Hepatocyte (in vitro differentiated cells): Measurements from ENCODE around the gene MAN2A1. TPM values are rescaled to one million over a fixed set of nuclear protein-coding genes. Genes with fewer than 3 reads are reported as not detected.

ENCODE experiments used
- DNase-seq: peaks from one replicate; pipeline ENCODE4 v3.0.0-alpha.2; 2016; ENCODE audit warnings: low spot score
- H2AFZ ChIP-seq: fragments of 200-600 bp; sonication (generic); 2 replicates; pipeline ENCODE4 v1.6.0; 2016; ENCODE audit warnings: antibody characterized with exemption, mild to moderate bottlenecking
- H3K27ac ChIP-seq: fragments of 200-600 bp; sonication (generic); 2 replicates; pipeline ENCODE4 v1.5.1; 2016; ENCODE audit warnings: mild to moderate bottlenecking
- H3K27me3 ChIP-seq: fragments of 200-600 bp; sonication (generic); 2 replicates; pipeline ENCODE4 v1.6.1; 2016
- H3K36me3 ChIP-seq: fragments of 200-600 bp; sonication (generic); replicated peaks from 2 replicates; pipeline ENCODE4 v1.5.1; 2016; ENCODE audit warnings: low read depth; ENCODE audit not compliant: insufficient read depth
- H3K4me1 ChIP-seq: fragments of 200-600 bp; sonication (generic); 2 replicates; pipeline ENCODE4 v1.5.1; 2016; ENCODE audit warnings: mild to moderate bottlenecking, moderate library complexity; ENCODE audit not compliant: insufficient read depth
- H3K4me2 ChIP-seq: fragments of 200-600 bp; sonication (generic); 2 replicates; pipeline ENCODE4 v1.6.0; 2016
- H3K4me3 ChIP-seq: fragments of 200-600 bp; sonication (generic); 2 replicates; pipeline ENCODE4 v1.5.1; 2016; ENCODE audit warnings: mild to moderate bottlenecking
- H3K79me2 ChIP-seq: fragments of 200-600 bp; sonication (generic); 2 replicates; pipeline ENCODE4 v1.6.0; 2017; ENCODE audit warnings: mild to moderate bottlenecking
- H3K9me2 ChIP-seq: fragments of 200-600 bp; sonication (generic); replicated peaks from 2 replicates; pipeline ENCODE4 v1.6.0; 2017; ENCODE audit warnings: mild to moderate bottlenecking; ENCODE audit not compliant: insufficient read depth
- H3K9me3 ChIP-seq: fragments of 200-600 bp; sonication (generic); 2 replicates; pipeline ENCODE4 v1.5.1; 2016; ENCODE audit warnings: low read depth, mild to moderate bottlenecking
- H4K20me1 ChIP-seq: fragments of 200-600 bp; sonication (generic); 2 replicates; pipeline ENCODE4 v1.6.0; 2016; ENCODE audit warnings: mild to moderate bottlenecking; ENCODE audit not compliant: insufficient read depth, poor library complexity, severe bottlenecking
- EZH2 ChIP-seq: fragments of 200-600 bp; sonication (generic); IDR thresholded peaks from 2 replicates; pipeline ENCODE4 v1.6.1; 2016; ENCODE audit warnings: antibody characterized with exemption, mild to moderate bottlenecking, borderline replicate concordance
- EZH2phosphoT487 ChIP-seq: fragments of 200-600 bp; sonication (generic); IDR thresholded peaks from one replicate; pipeline ENCODE4 v1.6.1; 2018; ENCODE audit warnings: antibody characterized with exemption, mild to moderate bottlenecking, low read depth, moderate library complexity; ENCODE audit not compliant: unreplicated experiment, severe bottlenecking
- WGBS: methylation state at CpG from one replicate; pipeline ENCODE4 v1.1.6; 2016; ENCODE audit warnings: low lambda C conversion rate; ENCODE audit errors: missing lambda C conversion rate; 5-methylcytosine and 5-hydroxymethylcytosine counted together
- polyA plus RNA-seq: library from polyadenylated mRNA; unstranded; fragments of >200 nt; fragmentation: Nextera tagmentation; extraction: Ambion mirVana; gene quantifications from 2 replicates; pipeline ENCODE4 v1.2.1, GENCODE V29; 2016
- total RNA-seq: library from RNA; depleted of rRNA; stranded (reverse); fragments of >200 nt; gene quantifications from 2 replicates; pipeline ENCODE4 v1.2.3, GENCODE V29; 2014
- TF ChIP-seq, protein P1 (sequence below): fragments of 200-600 bp; sonication (generic); IDR thresholded peaks from 2 replicates; pipeline ENCODE4 v1.5.1; 2016; ENCODE audit warnings: antibody characterized with exemption, mild to moderate bottlenecking; ENCODE audit not compliant: poor library complexity

The MAN2A1 gene
- total and polyA plus RNA-seq, 2 experiments from 2014 or later, result 31.5 to 150 TPM

DNA sequence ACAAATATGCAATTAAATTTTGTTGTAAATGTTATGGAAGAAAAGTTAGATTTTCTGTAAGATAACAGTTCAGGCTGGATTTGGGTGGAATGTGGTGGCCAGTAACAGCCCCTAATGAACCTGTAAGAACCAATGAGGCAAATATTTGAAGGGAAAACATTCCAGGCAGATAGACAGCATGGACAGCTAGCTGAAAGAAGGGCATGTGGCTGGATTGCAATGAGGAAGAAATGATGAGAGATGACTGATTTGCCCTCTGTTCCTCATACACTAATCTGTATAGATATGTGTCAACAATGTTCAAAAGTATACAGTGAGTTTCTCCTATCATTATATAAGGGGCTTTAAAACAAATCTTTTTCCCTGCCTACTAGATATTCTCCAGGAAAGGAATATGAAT is 58.8 kb downstream of the MAN2A1 start:
- no peak overlapping the region for H3K27ac ChIP-seq
- TF ChIP-seq EZH2phosphoT487 (no peak), EZH2 (no peak)
- TF ChIP-seq, protein P1, sequence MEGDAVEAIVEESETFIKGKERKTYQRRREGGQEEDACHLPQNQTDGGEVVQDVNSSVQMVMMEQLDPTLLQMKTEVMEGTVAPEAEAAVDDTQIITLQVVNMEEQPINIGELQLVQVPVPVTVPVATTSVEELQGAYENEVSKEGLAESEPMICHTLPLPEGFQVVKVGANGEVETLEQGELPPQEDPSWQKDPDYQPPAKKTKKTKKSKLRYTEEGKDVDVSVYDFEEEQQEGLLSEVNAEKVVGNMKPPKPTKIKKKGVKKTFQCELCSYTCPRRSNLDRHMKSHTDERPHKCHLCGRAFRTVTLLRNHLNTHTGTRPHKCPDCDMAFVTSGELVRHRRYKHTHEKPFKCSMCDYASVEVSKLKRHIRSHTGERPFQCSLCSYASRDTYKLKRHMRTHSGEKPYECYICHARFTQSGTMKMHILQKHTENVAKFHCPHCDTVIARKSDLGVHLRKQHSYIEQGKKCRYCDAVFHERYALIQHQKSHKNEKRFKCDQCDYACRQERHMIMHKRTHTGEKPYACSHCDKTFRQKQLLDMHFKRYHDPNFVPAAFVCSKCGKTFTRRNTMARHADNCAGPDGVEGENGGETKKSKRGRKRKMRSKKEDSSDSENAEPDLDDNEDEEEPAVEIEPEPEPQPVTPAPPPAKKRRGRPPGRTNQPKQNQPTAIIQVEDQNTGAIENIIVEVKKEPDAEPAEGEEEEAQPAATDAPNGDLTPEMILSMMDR, result no peak

DNA sequence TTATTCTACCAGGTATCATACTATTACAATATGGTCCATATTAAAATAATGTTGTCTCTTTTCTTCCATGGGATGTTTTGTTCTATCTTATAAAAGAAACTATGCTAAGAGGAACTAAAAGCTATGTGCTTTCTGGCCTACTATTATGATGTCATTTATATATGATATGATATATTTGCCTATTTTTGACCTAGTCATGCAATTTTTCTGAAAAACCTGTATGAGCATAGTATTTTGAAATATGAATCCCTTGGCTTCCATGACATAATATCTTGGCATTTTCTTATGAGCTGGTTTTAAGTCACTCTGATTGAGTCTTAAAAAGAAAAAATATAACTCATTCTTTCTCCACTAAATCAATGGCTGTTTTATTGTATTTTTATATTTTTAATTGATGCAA is 60.7 kb downstream of the MAN2A1 start:
- Histone ChIP-seq H3K9me2 (no peaks in the 10 kb centered on the region), H3K27me3 (no peaks in the 10 kb centered on the region), H3K4me2 (no peak overlapping the region), H3K9me3 (no peaks in the 10 kb centered on the region), H4K20me1 (no peaks in the 10 kb centered on the region), H2AFZ (no peak overlapping the region), H3K4me3 (no peak overlapping the region), H3K27ac (no peak overlapping the region), H3K79me2 (peaks cover 64% of the 10 kb centered on the region), H3K36me3 (no peaks in the 10 kb centered on the region), H3K4me1 (no peaks in the 10 kb centered on the region)
- TF ChIP-seq EZH2phosphoT487 (no peak), EZH2 (no peak)
- TF ChIP-seq, protein P1, result no peak
- no peak for DNase-seq

More for the DNA sequence above, 58.8 kb downstream of the MAN2A1 start:
- Histone ChIP-seq H3K4me1 (peaks cover under 1% of the 10 kb centered on the region), H2AFZ (no peak overlapping the region), H3K9me3 (no peaks in the 10 kb centered on the region), H3K36me3 (no peaks in the 10 kb centered on the region), H3K9me2 (no peaks in the 10 kb centered on the region), H3K79me2 (peaks cover 59% of the 10 kb centered on the region), H3K27me3 (no peaks in the 10 kb centered on the region), H4K20me1 (no peaks in the 10 kb centered on the region), H3K4me2 (no peak overlapping the region), H3K4me3 (no peak overlapping the region)
- DNase-seq, result no peak

DNA sequence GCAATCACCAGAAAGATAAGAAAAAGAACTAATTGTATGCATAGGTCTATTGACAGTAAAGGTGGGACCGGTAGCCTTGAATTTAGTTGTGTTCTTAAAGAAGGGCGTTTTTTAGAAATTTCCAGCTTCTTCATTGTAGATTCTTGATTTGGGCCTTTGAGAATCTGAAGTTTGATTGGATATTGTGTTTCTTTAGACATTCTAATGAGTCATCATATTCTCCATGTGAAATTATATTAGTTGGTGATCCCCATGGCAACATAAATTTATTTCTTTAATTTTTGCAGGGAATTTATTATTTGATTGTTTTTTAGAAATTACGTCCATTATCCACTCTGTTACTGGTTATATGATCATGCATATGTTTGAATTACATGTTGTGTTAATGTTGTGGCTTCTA is 63.6 kb downstream of the MAN2A1 start:
- peaks cover 55% of the 10 kb centered on the region for H3K79me2 ChIP-seq
- no peaks in the 10 kb centered on the region for H3K27me3 ChIP-seq
- no peaks in the 10 kb centered on the region for H4K20me1 ChIP-seq
- H3K4me2 ChIP-seq, result no peak overlapping the region
- TF ChIP-seq, protein P1, result no peak
- TF ChIP-seq EZH2 (no peak), EZH2phosphoT487 (no peak)
- H3K9me3 ChIP-seq, result no peaks in the 10 kb centered on the region
- no peak overlapping the region for H3K27ac ChIP-seq
- 92% methylated on average over 3 of the region's 3 CpGs for WGBS
- no peaks in the 10 kb centered on the region for H3K36me3 ChIP-seq
- no peak for DNase-seq
- no peaks in the 10 kb centered on the region for H3K4me1 ChIP-seq
- no peak overlapping the region for H3K4me3 ChIP-seq
- no peaks in the 10 kb centered on the region for H3K9me2 ChIP-seq
- no peak overlapping the region for H2AFZ ChIP-seq

DNA sequence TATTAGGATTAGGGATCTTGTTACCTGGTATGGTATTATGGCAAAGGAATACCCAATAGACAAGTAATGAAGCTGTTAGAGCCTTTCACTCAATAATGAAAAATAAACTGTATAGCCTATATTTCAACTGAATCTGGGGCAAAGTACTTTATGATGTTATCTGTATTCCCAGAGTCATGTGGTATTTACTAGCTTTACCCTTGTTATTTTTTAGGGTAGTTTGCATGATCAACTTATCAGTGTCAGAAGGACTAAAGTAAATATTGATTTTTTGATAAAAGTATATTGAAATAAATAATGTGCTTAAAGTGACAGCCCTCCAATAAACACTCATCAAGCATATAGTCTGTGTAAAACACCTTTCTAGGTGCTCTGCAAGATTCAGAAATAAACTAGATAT is 64.6 kb downstream of the MAN2A1 start:
- H3K9me2 ChIP-seq, result no peaks in the 10 kb centered on the region
- no peaks in the 10 kb centered on the region for H3K4me1 ChIP-seq
- H3K27me3 ChIP-seq, result no peaks in the 10 kb centered on the region
- no peaks in the 10 kb centered on the region for H4K20me1 ChIP-seq
- no peak for DNase-seq
- H3K4me3 ChIP-seq, result no peak overlapping the region
- no peak overlapping the region for H2AFZ ChIP-seq
- no peak for TF ChIP-seq EZH2
- TF ChIP-seq, protein P1, result no peak
- no peak for TF ChIP-seq EZH2phosphoT487
- H3K36me3 ChIP-seq, result no peaks in the 10 kb centered on the region
- peaks cover 53% of the 10 kb centered on the region for H3K79me2 ChIP-seq
- peak overlapping the region; percentile 33 for H3K27ac ChIP-seq
- peak overlapping the region; percentile 52 for H3K4me2 ChIP-seq
- H3K9me3 ChIP-seq, result no peaks in the 10 kb centered on the region
